Astrocyte of the cerebellum (primary cell): ENCODE results near the gene DSCAML1.

Source experiments
- DNase-seq: peaks from one replicate; pipeline ENCODE4 v3.0.0-alpha.2; 2011; ENCODE audit warnings: low read depth
- H3K4me3 ChIP-seq: 2 replicates; pipeline ENCODE4 v1.5.1; 2011; ENCODE audit warnings: mild to moderate bottlenecking, low read depth, low read length, moderate library complexity
- in situ Hi-C: cut with HindIII; loops from 2 replicates; pipeline ENCODE4 v1.10.0; 2017; ENCODE audit warnings: low sequenced_read_pairs
- TF ChIP-seq, protein P1 (sequence below): IDR thresholded peaks from 2 replicates; pipeline ENCODE4 v1.5.1; 2012; ENCODE audit warnings: low read length, low read depth, moderate library complexity, mild to moderate bottlenecking; ENCODE audit errors: missing control alignments

DSCAML1 gene

GRCh38 chr11:117623831-117624271 is 173.2 kb downstream of the DSCAML1 start:
- in situ Hi-C loops, result no loop called here
- TF ChIP-seq, protein P1, sequence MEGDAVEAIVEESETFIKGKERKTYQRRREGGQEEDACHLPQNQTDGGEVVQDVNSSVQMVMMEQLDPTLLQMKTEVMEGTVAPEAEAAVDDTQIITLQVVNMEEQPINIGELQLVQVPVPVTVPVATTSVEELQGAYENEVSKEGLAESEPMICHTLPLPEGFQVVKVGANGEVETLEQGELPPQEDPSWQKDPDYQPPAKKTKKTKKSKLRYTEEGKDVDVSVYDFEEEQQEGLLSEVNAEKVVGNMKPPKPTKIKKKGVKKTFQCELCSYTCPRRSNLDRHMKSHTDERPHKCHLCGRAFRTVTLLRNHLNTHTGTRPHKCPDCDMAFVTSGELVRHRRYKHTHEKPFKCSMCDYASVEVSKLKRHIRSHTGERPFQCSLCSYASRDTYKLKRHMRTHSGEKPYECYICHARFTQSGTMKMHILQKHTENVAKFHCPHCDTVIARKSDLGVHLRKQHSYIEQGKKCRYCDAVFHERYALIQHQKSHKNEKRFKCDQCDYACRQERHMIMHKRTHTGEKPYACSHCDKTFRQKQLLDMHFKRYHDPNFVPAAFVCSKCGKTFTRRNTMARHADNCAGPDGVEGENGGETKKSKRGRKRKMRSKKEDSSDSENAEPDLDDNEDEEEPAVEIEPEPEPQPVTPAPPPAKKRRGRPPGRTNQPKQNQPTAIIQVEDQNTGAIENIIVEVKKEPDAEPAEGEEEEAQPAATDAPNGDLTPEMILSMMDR, result no peak
- no peak overlapping the region for H3K4me3 ChIP-seq
- DNase-seq, result no peak

- DNase-seq, result no peak
- TF ChIP-seq, protein P1, result peak; percentile 58
- in situ Hi-C loops, result no loop called here
- no peak overlapping the region for H3K4me3 ChIP-seq
These were observed 175.8 kb downstream of the DSCAML1 start for GRCh38 chr11:117621226-117621625.

GRCh38 chr11:117620659-117621058 is 176.4 kb downstream of the DSCAML1 start:
- TF ChIP-seq, protein P1, result no peak
- DNase-seq, result no peak
- no peak overlapping the region for H3K4me3 ChIP-seq
- in situ Hi-C loops, result no loop called here

GRCh38 chr11:117620086-117620485 is 176.9 kb downstream of the DSCAML1 start:
- in situ Hi-C loops, result no loop called here
- no peak for DNase-seq

DNA sequence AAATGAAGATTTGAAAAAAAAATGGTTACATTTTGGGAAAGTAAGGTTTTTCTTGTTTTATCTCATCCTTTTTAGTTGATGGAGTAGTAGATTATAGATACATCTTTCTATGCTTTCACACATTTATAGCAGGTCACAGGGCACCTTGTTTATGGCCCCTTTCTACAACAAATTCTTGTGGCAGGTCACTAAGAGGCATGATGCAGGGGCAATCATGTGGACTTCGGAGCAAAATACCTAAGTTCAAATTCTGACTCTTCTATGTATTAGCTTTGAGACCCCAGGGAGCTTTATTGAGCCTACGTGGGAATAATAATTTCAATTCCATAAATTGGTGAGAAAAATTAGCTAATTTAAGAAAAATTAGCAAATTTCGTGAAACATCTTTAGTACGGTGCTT is 177.4 kb downstream of the DSCAML1 start:
- no peak for DNase-seq
- in situ Hi-C loops, result no loop called here
- TF ChIP-seq, protein P1, result no peak
- no peak overlapping the region for H3K4me3 ChIP-seq

More at GRCh38 chr11:117620086-117620485, 176.9 kb downstream of the DSCAML1 start:
- H3K4me3 ChIP-seq, result no peak overlapping the region
- TF ChIP-seq, protein P1, result no peak

GRCh38 chr11:117618982-117619355 is 178.0 kb downstream of the DSCAML1 start:
- no peak overlapping the region for H3K4me3 ChIP-seq
- TF ChIP-seq, protein P1, result no peak
- no peak for DNase-seq
- in situ Hi-C loops, result no loop called here
